ENCODE results near the gene PADI2. TPM values are rescaled to one million over a fixed set of nuclear protein-coding genes. Genes with fewer than 3 reads are reported as not detected.

PADI2 gene
- total and polyA plus RNA-seq, 9 of the 15 experiments (the other 6 are each of a cell fraction or from before 2014, with no cell fraction given): 0.01 to 0.11 (median 0.01) TPM; not detected in 5

DNA sequence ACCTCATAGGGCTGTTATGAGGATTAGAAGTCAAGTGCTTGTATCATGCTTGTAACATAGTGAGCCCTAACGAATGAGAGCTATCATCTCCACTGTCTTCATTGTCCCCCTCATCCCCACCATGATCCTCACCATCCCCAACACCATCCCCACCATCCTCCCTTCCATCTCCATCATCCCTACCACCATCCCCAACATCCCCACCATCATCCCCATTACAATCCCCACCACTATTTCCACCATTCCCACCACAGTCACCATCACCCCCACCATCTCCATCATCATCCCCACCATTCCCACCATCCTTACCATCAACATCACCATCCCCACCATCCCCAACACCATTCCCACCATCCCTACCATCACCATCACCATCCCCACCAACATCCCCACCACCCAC, 46.6 kb upstream of the PADI2 start:
- DNase-seq (ENCODE audit: extremely low read depth in 1 of 4, low spot score in 3 of 4): peak in 1 of 4 experiments; percentile 7
- TF ChIP-seq OTX1 (CRISPR knock-in tag; IDR thresholded peaks at IDR 0.05): 0 out of 2 replicates have a peak, but pooled peaks have one; percentile 27
- TF ChIP-seq ZNF347 (CRISPR knock-in tag; IDR thresholded peaks at IDR 0.05; ENCODE audit: low read depth): no peak
- no peak for TF ChIP-seq SIRT6 (IDR thresholded peaks at IDR 0.05; ENCODE audit: low read depth, low read length)
- no peak for TF ChIP-seq ZBTB17 (CRISPR knock-in tag; IDR thresholded peaks at IDR 0.05)
- POLR2A ChIA-PET: no interaction called here
- H3K4me3 ChIP-seq: no peak overlapping the region
- no peaks in the 10 kb centered on the region for H3K4me1 ChIP-seq (replicated peaks in 1 of 2; ENCODE audit: control insufficient read depth in 2 of 2, insufficient read depth in 2 of 2, low read length in 2 of 2)
- no peaks in the 10 kb centered on the region for H3K9me1 ChIP-seq (ENCODE audit: control insufficient read depth, insufficient read depth, low read length)
- peaks cover 17 to 45% of the 10 kb centered on the region in 2 experiments for H3K27me3 ChIP-seq (ENCODE audit: control insufficient read depth in 2 of 2, insufficient read depth in 2 of 2, low read length in 2 of 2)
- no peaks in the 10 kb centered on the region for H3K9me3 ChIP-seq (replicated peaks; ENCODE audit: control insufficient read depth, insufficient read depth, low read depth, low read length)
- 0% methylated on average over 1 of the region's 1 CpG for WGBS (ENCODE audit: insufficient coverage, low coverage, missing lambda C conversion rate)
- H3K36me3 ChIP-seq (ENCODE audit: control insufficient read depth, insufficient read depth, low read length): no peaks in the 10 kb centered on the region
- no peak overlapping the region for H3K4me2 ChIP-seq (ENCODE audit: insufficient read depth, low read length)
- intact Hi-C loops (cut with micrococcal nuclease) (no loop called here), in situ Hi-C loops (cut with MboI) (no loop called here)
- FAIRE-seq: no peak
- no peak for ATAC-seq
- H3K9ac ChIP-seq (ENCODE audit: insufficient read depth in 1 of 2, low read depth in 2 of 2, low read length in 2 of 2): no peak overlapping the region
- BruUV-seq (replicated peaks): no TSS peak
- no peak overlapping the region for H2AFZ ChIP-seq (ENCODE audit: low read depth, low read length)
- CTCF ChIA-PET (ENCODE audit: low intra/inter-chr PET ratio): no interaction called here
- H4K20me1 ChIP-seq (replicated peaks; ENCODE audit: control insufficient read depth, insufficient read depth, low read length): no peaks in the 10 kb centered on the region; the same call in 1 of the 2 replicates
- H3K79me2 ChIP-seq (ENCODE audit: control insufficient read depth, insufficient read depth, low read length): no peaks in the 10 kb centered on the region
- no peak overlapping the region for H3K27ac ChIP-seq (ENCODE audit: extremely low read depth, low read depth, low read length)

DNA sequence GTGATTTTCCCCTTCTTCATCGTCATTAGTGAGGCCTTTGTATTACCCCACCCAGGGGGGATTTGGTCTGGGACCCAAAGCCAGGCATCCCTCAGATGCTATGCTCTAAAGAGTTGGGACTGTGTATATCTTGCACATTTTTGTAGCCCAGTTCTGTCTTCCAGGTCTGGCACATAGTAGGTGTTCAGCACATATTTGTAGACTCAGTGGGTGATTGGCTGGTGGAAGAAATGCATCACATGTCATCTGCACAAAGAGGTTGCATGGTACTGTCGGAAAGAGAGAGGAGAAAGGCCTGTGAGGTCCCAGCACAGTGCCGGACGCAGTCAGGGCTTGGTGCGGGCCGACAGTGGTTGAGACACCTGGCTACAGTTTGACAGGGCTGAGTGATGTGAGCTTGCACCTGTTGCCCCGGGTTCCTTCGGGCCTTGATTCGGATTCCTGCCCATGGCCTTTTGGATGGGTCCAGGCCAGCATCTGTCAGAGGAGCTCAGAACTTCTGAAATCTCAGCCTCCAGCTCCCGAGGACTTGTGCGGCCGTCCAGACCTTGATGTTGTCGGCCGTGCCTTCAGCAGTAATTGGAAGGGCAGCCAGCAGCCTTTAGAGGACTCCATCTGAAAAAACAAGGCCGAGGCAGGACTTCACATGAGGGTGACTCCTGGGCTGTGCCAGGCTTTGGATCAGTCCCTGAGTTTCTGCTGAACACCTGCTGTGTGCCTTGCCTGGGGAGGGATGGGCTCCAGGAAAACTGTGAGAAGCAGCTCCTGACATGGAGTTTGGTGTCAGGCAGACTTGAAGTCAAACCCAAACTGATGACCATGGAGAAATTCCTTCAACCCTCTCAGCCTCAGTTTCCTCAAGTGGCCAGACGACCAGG, 44.8 kb upstream of the PADI2 start:
- intact Hi-C loops (cut with micrococcal nuclease) (no loop called here), in situ Hi-C loops (cut with MboI) (no loop called here)
- ChIA-PET CTCF (ENCODE audit: low intra/inter-chr PET ratio) (interaction anchor here (0.7 kb wide), 1 partner anchor 1234 kb away, joined by 3 read pairs; no protein-coding TSS in a partner anchor), POLR2A (interaction anchor here (1.0 to 1.4 kb wide), 3 partner anchors 23 to 81 kb away, joined by 3 to 5 read pairs (median 3); no protein-coding TSS in a partner anchor)
- no TSS peak for BruUV-seq (replicated peaks)
- peak; percentile 91 for TF ChIP-seq ZKSCAN1 (IDR thresholded peaks at IDR 0.05; ENCODE audit: low read depth, low read length)
- TF ChIP-seq, protein P1, sequence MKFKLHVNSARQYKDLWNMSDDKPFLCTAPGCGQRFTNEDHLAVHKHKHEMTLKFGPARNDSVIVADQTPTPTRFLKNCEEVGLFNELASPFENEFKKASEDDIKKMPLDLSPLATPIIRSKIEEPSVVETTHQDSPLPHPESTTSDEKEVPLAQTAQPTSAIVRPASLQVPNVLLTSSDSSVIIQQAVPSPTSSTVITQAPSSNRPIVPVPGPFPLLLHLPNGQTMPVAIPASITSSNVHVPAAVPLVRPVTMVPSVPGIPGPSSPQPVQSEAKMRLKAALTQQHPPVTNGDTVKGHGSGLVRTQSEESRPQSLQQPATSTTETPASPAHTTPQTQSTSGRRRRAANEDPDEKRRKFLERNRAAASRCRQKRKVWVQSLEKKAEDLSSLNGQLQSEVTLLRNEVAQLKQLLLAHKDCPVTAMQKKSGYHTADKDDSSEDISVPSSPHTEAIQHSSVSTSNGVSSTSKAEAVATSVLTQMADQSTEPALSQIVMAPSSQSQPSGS (CRISPR knock-in tag; IDR thresholded peaks at IDR 0.05): no peak
- TF ChIP-seq, protein P2, sequence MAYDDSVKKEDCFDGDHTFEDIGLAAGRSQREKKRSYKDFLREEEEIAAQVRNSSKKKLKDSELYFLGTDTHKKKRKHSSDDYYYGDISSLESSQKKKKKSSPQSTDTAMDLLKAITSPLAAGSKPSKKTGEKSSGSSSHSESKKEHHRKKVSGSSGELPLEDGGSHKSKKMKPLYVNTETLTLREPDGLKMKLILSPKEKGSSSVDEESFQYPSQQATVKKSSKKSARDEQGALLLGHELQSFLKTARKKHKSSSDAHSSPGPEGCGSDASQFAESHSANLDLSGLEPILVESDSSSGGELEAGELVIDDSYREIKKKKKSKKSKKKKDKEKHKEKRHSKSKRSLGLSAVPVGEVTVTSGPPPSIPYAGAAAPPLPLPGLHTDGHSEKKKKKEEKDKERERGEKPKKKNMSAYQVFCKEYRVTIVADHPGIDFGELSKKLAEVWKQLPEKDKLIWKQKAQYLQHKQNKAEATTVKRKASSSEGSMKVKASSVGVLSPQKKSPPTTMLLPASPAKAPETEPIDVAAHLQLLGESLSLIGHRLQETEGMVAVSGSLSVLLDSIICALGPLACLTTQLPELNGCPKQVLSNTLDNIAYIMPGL (CRISPR knock-in tag; IDR thresholded peaks at IDR 0.05): no peak
- peak; percentile 39; the same call in 1 of the 3 replicates for ATAC-seq
- no peak overlapping the region for H3K4me3 ChIP-seq
- H4K20me1 ChIP-seq (replicated peaks; ENCODE audit: control insufficient read depth, insufficient read depth, low read length): no peaks in the 10 kb centered on the region; the same call in 1 of the 2 replicates
- H3K9me3 ChIP-seq (replicated peaks; ENCODE audit: control insufficient read depth, insufficient read depth, low read depth, low read length): no peaks in the 10 kb centered on the region
- no peak overlapping the region for H3K27ac ChIP-seq (ENCODE audit: extremely low read depth, low read depth, low read length)
- no peak overlapping the region for H2AFZ ChIP-seq (ENCODE audit: low read depth, low read length)
- under 1% methylated on average over 15 of the region's 16 CpGs for WGBS (ENCODE audit: insufficient coverage, low coverage, missing lambda C conversion rate)
- H3K36me3 ChIP-seq (ENCODE audit: control insufficient read depth, insufficient read depth, low read length): no peaks in the 10 kb centered on the region
- peaks cover 14 to 39% of the 10 kb centered on the region in 2 experiments; a peak in 4 of 5 replicates for H3K27me3 ChIP-seq (ENCODE audit: control insufficient read depth in 2 of 2, insufficient read depth in 2 of 2, low read length in 2 of 2)
- H3K9me1 ChIP-seq (ENCODE audit: control insufficient read depth, insufficient read depth, low read length): no peaks in the 10 kb centered on the region
- H3K9ac ChIP-seq (ENCODE audit: insufficient read depth in 1 of 2, low read depth in 2 of 2, low read length in 2 of 2): no peak overlapping the region
- no peak for FAIRE-seq
- H3K4me1 ChIP-seq (replicated peaks in 1 of 2; ENCODE audit: control insufficient read depth in 2 of 2, insufficient read depth in 2 of 2, low read length in 2 of 2): no peaks in the 10 kb centered on the region
- no peaks in the 10 kb centered on the region for H3K79me2 ChIP-seq (ENCODE audit: control insufficient read depth, insufficient read depth, low read length)
- no peak overlapping the region for H3K4me2 ChIP-seq (ENCODE audit: insufficient read depth, low read length)
- DNase-seq (ENCODE audit: extremely low read depth in 1 of 4, low spot score in 3 of 4): peak in 1 of 4 experiments; percentile 9
